Stomach (tissue), 4 donors: ENCODE measurements around the gene MAST2.

ENCODE experiments used
- EP300 ChIP-seq: sonication (generic); formaldehyde crosslinking; IDR thresholded peaks from one replicate; pipeline ENCODE4 v1.6.1; 2017; ENCODE audit warnings: antibody characterized with exemption
- POLR2A ChIP-seq, 4 donors: fragments of 450-650 bp; IDR thresholded peaks; one replicate each; pipeline ENCODE4 v1.6.1; 2016; ENCODE audit warnings: antibody characterized with exemption in 4 of 4, control low read depth in 2 of 4, mild to moderate bottlenecking in 1 of 4, moderate library complexity in 1 of 4
- POLR2AphosphoS5 ChIP-seq, 3 donors: sonication (generic); formaldehyde crosslinking; IDR thresholded peaks; one replicate each; pipeline ENCODE4 v1.6.1; 2016; ENCODE audit warnings: antibody characterized with exemption in 3 of 3
- TF ChIP-seq, protein P1 (sequence below), 7 experiments: fragments of 450-650 bp in 4 of 7; fragments of 200-600 bp in 3 of 7; sonication (generic) in 3 of 7; IDR thresholded peaks; one replicate each; pipeline ENCODE4 v1.5.1; 2016 to 2019; ENCODE audit warnings: antibody characterized with exemption in 7 of 7, control low read depth in 2 of 7, mild to moderate bottlenecking in 1 of 7

GRCh38 chr1:45857101-45857700 lies 53.8 kb downstream of the MAST2 start:
- TF ChIP-seq POLR2AphosphoS5 (IDR thresholded peaks at IDR 0.05): no peak
- TF ChIP-seq, protein P1, sequence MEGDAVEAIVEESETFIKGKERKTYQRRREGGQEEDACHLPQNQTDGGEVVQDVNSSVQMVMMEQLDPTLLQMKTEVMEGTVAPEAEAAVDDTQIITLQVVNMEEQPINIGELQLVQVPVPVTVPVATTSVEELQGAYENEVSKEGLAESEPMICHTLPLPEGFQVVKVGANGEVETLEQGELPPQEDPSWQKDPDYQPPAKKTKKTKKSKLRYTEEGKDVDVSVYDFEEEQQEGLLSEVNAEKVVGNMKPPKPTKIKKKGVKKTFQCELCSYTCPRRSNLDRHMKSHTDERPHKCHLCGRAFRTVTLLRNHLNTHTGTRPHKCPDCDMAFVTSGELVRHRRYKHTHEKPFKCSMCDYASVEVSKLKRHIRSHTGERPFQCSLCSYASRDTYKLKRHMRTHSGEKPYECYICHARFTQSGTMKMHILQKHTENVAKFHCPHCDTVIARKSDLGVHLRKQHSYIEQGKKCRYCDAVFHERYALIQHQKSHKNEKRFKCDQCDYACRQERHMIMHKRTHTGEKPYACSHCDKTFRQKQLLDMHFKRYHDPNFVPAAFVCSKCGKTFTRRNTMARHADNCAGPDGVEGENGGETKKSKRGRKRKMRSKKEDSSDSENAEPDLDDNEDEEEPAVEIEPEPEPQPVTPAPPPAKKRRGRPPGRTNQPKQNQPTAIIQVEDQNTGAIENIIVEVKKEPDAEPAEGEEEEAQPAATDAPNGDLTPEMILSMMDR (IDR thresholded peaks at IDR 0.05): no peak
- TF ChIP-seq POLR2A (IDR thresholded peaks at IDR 0.05): no peak
- TF ChIP-seq EP300: no peak
